ENCODE results near the gene PLXDC2. TPM values are rescaled to one million over a fixed set of nuclear protein-coding genes. Genes with fewer than 3 reads are reported as not detected.
A peak's percentile ranks its signal among the peaks of the same experiment; 100 is the strongest.

The PLXDC2 gene
- total RNA-seq, 1 donor from 2014 or later = 94.1 TPM

DNA sequence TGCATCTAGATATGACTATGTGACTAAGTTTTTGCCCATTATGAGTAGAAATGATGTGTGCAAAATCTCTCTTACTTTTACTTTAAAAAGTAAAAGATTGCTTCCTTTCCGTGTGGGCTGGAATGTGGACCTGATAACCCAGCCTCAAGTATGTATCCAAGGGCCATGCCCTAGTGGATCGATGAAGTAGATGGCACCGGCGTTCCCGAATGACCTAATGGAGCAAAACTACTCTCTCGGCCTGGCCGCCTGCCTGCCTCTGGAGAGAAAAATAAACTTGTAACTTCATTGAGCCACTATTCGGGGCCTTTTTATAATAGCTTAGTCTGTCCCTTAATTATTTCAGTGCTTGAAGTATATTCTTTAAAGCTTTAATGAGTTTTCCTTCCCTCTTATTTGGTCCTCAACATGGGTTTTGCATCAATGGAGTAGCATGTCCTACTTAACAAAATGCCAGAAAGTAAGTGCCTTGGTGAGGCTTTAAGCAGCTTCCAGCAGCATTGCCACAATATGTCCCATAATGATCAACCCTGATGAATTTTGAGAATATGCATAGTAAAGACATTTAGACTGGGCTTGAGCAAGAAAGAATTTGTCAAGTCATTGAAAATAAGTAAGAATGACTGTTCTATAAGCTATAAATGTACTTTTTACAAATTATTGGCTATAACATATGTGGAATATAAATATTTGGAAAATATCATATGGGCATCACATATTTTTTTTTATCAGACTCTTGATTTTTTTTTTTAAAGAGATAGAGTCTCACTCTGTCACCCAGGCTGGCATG, 61.4 kb downstream of the PLXDC2 start:
- intact Hi-C loops (cut with DNase I) = loop anchor here (5.0 kb wide), 1 partner anchor 35 kb away; no protein-coding TSS in a partner anchor
- Histone ChIP-seq H3K4me1 (peaks cover 0 to 10% of the 10 kb centered on the region in 2 donors), H3K4me3 (peak overlapping the region in 1 of 2 donors; percentile 25), H3K9me3 (no peaks in the 10 kb centered on the region), H3K27ac (peak overlapping the region; percentile 36 to 54), H3K27me3 (no peaks in the 10 kb centered on the region), H3K36me3 (no peaks in the 10 kb centered on the region)
- TF ChIP-seq, protein P1, sequence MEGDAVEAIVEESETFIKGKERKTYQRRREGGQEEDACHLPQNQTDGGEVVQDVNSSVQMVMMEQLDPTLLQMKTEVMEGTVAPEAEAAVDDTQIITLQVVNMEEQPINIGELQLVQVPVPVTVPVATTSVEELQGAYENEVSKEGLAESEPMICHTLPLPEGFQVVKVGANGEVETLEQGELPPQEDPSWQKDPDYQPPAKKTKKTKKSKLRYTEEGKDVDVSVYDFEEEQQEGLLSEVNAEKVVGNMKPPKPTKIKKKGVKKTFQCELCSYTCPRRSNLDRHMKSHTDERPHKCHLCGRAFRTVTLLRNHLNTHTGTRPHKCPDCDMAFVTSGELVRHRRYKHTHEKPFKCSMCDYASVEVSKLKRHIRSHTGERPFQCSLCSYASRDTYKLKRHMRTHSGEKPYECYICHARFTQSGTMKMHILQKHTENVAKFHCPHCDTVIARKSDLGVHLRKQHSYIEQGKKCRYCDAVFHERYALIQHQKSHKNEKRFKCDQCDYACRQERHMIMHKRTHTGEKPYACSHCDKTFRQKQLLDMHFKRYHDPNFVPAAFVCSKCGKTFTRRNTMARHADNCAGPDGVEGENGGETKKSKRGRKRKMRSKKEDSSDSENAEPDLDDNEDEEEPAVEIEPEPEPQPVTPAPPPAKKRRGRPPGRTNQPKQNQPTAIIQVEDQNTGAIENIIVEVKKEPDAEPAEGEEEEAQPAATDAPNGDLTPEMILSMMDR (IDR thresholded peaks at IDR 0.05) = no peak
- no peak for DNase-seq (ENCODE audit: low spot score in 2 of 2)

DNA sequence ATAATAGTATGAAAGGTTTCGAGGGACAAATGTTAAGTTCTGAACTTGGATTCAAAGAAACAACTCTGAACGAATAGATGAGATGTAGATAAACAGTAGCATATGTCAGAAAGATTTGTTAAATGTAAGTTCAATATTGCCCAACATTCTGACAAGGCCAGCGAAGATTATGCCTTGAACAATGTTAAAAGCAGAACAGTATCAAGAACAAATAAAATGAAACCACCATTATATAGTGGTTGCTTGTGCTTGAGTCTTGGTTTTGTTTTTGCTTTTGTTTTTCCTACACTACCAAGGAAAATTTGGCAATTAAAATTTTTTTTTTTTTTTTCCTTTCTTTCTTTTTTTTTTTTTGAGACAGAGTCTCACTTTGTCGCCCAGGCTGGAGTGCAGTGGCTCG, 66.4 kb downstream of the PLXDC2 start:
- TF ChIP-seq, protein P1 (IDR thresholded peaks at IDR 0.05) = no peak
- intact Hi-C loops (cut with DNase I) = no loop called here
- Histone ChIP-seq H3K36me3 (no peaks in the 10 kb centered on the region), H3K9me3 (no peaks in the 10 kb centered on the region), H3K4me3 (no peak overlapping the region), H3K4me1 (peaks cover 0 to 7% of the 10 kb centered on the region in 2 donors), H3K27me3 (no peaks in the 10 kb centered on the region), H3K27ac (no peak overlapping the region)
- DNase-seq (ENCODE audit: low spot score in 2 of 2) = no peak

DNA sequence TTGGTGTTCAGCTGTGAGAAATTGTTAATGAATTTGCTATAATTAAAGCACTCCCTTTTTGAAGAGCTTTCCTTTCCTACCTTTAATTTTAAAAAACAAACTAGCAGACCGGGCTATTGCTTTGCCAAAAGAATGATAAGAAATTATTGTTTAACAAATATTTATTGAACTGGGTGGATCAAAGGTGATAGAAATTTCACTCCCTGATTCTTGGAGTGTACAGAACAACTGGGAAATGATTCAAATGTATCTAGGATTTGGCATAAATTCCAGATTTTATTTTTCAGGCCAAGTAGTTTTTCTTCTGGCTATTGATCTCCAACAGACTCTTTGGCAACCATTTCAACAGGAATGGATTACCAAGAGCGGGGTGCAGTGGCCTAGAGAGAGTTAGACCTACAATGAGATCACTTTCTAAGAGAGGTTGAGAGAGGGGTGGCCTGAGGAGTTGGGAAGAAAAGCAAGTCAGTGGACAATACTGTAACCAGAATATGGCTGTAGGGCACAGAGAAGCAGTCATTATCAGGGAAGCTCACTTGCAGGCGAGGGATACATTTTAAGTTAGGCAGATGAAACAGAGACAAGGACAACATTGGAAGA, 71.9 kb downstream of the PLXDC2 start:
- H3K27ac ChIP-seq = no peak overlapping the region
- TF ChIP-seq, protein P1 (IDR thresholded peaks at IDR 0.05) = no peak
- intact Hi-C loops (cut with DNase I) = no loop called here
- DNase-seq (ENCODE audit: low spot score in 2 of 2) = no peak
- H3K9me3 ChIP-seq = no peaks in the 10 kb centered on the region
- no peaks in the 10 kb centered on the region for H3K27me3 ChIP-seq
- peaks cover 0 to 21% of the 10 kb centered on the region in 2 donors for H3K4me1 ChIP-seq
- H3K36me3 ChIP-seq = no peaks in the 10 kb centered on the region
- H3K4me3 ChIP-seq = no peak overlapping the region

DNA sequence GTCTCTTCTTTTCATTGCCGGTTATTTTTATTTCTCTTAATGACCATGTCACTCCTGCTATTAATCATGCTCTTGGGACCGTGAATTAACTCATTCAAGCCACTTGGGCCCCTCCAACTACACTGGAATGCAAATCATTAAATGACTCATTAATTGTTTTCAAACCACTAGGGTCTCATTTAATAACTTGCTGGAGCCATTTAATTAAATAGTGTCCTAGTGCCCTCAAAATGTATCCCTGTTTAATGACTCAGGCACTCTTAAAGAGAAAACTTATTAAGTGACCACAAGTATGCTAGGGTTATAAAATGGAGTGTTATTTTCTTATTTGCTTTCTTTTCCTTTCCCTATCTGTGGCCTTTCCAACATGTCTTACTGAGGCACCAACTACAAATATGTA, 73.0 kb downstream of the PLXDC2 start:
- DNase-seq (ENCODE audit: low spot score in 2 of 2) = no peak
- intact Hi-C loops (cut with DNase I) = no loop called here
- H3K4me1 ChIP-seq = peaks cover 0 to 21% of the 10 kb centered on the region in 2 donors
- no peaks in the 10 kb centered on the region for H3K9me3 ChIP-seq
- H3K36me3 ChIP-seq = no peaks in the 10 kb centered on the region
- H3K27me3 ChIP-seq = no peaks in the 10 kb centered on the region
- TF ChIP-seq, protein P1 (IDR thresholded peaks at IDR 0.05) = no peak
- peak overlapping the region in 1 of 2 donors; percentile 4 for H3K27ac ChIP-seq
- H3K4me3 ChIP-seq = no peak overlapping the region

DNA sequence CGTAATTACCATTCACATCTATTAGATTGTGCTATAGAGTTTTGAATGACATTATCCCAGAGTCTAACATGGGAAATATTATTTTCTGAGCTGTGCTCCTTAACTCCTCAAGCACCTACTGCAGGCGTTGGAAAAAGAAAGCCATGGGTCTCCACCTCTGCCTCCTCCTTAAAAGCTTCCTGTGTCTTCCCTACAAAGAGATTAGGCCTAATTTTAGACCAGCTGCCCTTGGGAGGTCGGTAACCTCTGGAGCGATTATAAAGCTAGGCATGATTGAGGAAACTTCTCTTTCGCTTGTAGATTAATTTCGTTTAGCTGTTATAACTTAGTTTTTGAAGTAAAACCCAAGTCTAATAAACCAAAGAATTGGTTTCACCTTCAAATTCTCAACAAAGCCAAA, 75.2 kb downstream of the PLXDC2 start:
- Histone ChIP-seq H3K9me3 (no peaks in the 10 kb centered on the region), H3K4me1 (peaks cover 0 to 24% of the 10 kb centered on the region in 2 donors), H3K4me3 (no peak overlapping the region), H3K27ac (no peak overlapping the region), H3K36me3 (no peaks in the 10 kb centered on the region), H3K27me3 (no peaks in the 10 kb centered on the region)
- intact Hi-C loops (cut with DNase I) = no loop called here
- TF ChIP-seq, protein P1 (IDR thresholded peaks at IDR 0.05) = no peak
- DNase-seq (ENCODE audit: low spot score in 2 of 2) = no peak
